Measurements from ENCODE around the gene DYNC1H1. TPM values are rescaled to one million over a fixed set of nuclear protein-coding genes. Genes with fewer than 3 reads are reported as not detected.
"Not testable (repeated sequence)": the region's sequence is repeated elsewhere in the genome, so short reads cannot be mapped to it uniquely, and the experiment has no call there.

DYNC1H1 gene
- total and polyA plus RNA-seq, 7 donors = 117 to 634 (median 332) TPM

DNA sequence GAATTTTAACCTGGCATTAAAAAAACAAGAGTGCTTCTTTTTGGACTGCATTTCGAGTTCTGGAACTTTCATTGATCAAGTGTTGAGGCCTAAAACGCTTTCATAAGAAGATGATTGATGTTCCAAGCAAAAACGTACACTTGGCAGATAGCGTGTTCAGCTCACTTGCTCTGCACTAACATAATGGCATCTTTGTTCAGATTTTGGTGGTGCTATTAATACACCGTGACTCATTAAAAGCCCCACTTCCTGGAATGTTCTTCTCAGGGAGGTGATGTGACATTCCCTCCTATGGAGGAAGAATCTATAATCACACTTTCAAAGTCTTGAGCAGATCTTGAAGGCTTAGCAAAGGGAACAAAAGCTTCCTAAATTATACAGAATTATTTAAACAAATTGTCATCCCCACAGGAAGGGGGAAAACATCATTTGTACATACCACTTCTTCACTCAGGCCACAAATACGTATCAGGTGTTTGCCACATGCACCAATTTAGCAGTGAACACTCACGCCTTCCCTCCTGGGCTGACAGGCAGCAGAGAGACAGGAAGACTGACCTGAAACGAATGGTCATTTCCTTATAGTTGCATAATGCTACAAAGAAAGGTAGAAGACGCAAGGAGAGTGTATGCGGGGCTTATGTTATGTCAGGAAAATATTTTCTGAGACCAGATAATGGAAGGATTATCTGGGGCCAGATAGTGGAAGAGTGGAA, 107.1 kb downstream of the DYNC1H1 start:
- no peak overlapping the region for H3K27ac ChIP-seq
- intact Hi-C loops (cut with DNase I) = no loop called here
- H3K27me3 ChIP-seq (ENCODE audit: insufficient read depth in 3 of 3, low read length in 2 of 3) = no peaks in the 10 kb centered on the region
- TF ChIP-seq, protein P1, sequence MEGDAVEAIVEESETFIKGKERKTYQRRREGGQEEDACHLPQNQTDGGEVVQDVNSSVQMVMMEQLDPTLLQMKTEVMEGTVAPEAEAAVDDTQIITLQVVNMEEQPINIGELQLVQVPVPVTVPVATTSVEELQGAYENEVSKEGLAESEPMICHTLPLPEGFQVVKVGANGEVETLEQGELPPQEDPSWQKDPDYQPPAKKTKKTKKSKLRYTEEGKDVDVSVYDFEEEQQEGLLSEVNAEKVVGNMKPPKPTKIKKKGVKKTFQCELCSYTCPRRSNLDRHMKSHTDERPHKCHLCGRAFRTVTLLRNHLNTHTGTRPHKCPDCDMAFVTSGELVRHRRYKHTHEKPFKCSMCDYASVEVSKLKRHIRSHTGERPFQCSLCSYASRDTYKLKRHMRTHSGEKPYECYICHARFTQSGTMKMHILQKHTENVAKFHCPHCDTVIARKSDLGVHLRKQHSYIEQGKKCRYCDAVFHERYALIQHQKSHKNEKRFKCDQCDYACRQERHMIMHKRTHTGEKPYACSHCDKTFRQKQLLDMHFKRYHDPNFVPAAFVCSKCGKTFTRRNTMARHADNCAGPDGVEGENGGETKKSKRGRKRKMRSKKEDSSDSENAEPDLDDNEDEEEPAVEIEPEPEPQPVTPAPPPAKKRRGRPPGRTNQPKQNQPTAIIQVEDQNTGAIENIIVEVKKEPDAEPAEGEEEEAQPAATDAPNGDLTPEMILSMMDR (IDR thresholded peaks at IDR 0.05) = no peak
- DNase-seq (no peak), ATAC-seq (no peak)
- 62 to 66% (median 62%) methylated on average over 10 of the region's 10 CpGs for WGBS, 3 donors
- H3K4me3 ChIP-seq = no peak overlapping the region
- H3K4me1 ChIP-seq = no peaks in the 10 kb centered on the region
- no peaks in the 10 kb centered on the region for H3K9me3 ChIP-seq
- no peaks in the 10 kb centered on the region for H3K36me3 ChIP-seq (ENCODE audit: insufficient read depth in 1 of 2, low read depth in 1 of 2)

DNA sequence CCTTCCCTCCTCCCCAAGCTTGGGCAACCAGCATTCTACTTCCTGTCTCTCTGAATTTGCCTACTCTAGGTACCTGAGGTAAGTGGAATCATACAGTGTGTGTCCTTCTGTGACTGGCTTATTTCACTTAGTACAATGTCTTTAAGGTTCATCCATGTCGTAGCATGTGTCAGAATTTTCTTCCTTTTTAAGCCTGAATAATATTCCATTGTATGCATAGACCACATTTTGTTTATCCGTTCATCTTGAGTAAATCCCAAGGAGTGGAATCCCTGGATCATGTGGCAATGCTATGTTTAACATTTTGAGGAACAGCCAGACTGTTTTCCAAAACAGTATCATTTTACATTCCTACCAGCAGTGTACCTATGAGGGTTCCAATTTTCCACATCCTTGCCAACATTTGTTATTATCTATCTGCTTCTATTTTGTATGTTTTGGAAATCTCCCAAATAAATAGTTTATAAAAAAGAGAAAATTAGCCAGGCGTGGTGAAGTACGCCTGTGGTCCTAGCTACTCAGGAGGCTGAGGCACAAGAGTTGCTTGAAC, 110.1 kb downstream of the DYNC1H1 start:
- Histone ChIP-seq H3K9me3 (no peaks in the 10 kb centered on the region), H3K4me3 (no peak overlapping the region), H3K4me1 (no peaks in the 10 kb centered on the region), H3K27ac (no peak overlapping the region), H3K36me3 (ENCODE audit: insufficient read depth in 1 of 2, low read depth in 1 of 2) (peaks cover 0 to 17% of the 10 kb centered on the region in 2 donors), H3K27me3 (ENCODE audit: insufficient read depth in 3 of 3, low read length in 2 of 3) (no peaks in the 10 kb centered on the region)
- no peak for ATAC-seq
- WGBS, 3 donors = 64 to 77% (median 67%) methylated on average over 4 of the region's 4 CpGs
- TF ChIP-seq, protein P1 (IDR thresholded peaks at IDR 0.05) = no peak
- intact Hi-C loops (cut with DNase I) = no loop called here
- DNase-seq = no peak

GRCh38 chr14:102075155-102075554, 110.8 kb downstream of the DYNC1H1 start:
- Histone ChIP-seq H3K36me3 (ENCODE audit: insufficient read depth in 1 of 2, low read depth in 1 of 2) (peaks cover 3 to 23% of the 10 kb centered on the region in 2 donors), H3K27ac (no peak overlapping the region), H3K4me3 (no peak overlapping the region), H3K4me1 (no peaks in the 10 kb centered on the region), H3K9me3 (no peaks in the 10 kb centered on the region), H3K27me3 (ENCODE audit: insufficient read depth in 3 of 3, low read length in 2 of 3) (no peaks in the 10 kb centered on the region)
- 93 to 96% (median 95%) methylated on average over 4 of the region's 4 CpGs for WGBS, 3 donors
- ATAC-seq (peak in 1 of 4 donors; percentile 14), DNase-seq (peak in 1 of 2 donors; percentile 21)
- intact Hi-C loops (cut with DNase I) = no loop called here
- TF ChIP-seq, protein P1 (IDR thresholded peaks at IDR 0.05) = no peak

GRCh38 chr14:102077382-102077709, 113.0 kb downstream of the DYNC1H1 start:
- no peaks in the 10 kb centered on the region for H3K27me3 ChIP-seq (ENCODE audit: insufficient read depth in 3 of 3, low read length in 2 of 3)
- TF ChIP-seq, protein P1 (IDR thresholded peaks at IDR 0.05) = no peak
- 85 to 89% (median 88%) methylated on average over 5 of the region's 5 CpGs for WGBS, 3 donors
- intact Hi-C loops (cut with DNase I) = no loop called here
- DNase-seq = peak in 1 of 2 donors; percentile 11
- H3K4me3 ChIP-seq = no peak overlapping the region
- no peaks in the 10 kb centered on the region for H3K9me3 ChIP-seq
- no peak overlapping the region for H3K27ac ChIP-seq
- peaks cover 12 to 45% of the 10 kb centered on the region in 2 donors for H3K36me3 ChIP-seq (ENCODE audit: insufficient read depth in 1 of 2, low read depth in 1 of 2)
- peak in 2 of 4 donors; percentile 12 to 17 for ATAC-seq
- peaks cover 8% of the 10 kb centered on the region for H3K4me1 ChIP-seq

GRCh38 chr14:102078361-102078791, 114.0 kb downstream of the DYNC1H1 start:
- H3K9me3 ChIP-seq; H3K27me3 ChIP-seq (ENCODE audit: insufficient read depth in 3 of 3, low read length in 2 of 3); H3K4me3 ChIP-seq; H3K27ac ChIP-seq; intact Hi-C loops (cut with DNase I): not testable (repeated sequence)
- H3K36me3 ChIP-seq (ENCODE audit: insufficient read depth in 1 of 2, low read depth in 1 of 2) = peaks cover 16 to 55% of the 10 kb centered on the region in 2 donors
- peak in 1 of 4 donors; percentile 9 for ATAC-seq
- 60 to 80% (median 69%) methylated on average over 11 of the region's 11 CpGs for WGBS, 3 donors
- DNase-seq = peak in 1 of 2 donors; percentile 34
- H3K4me1 ChIP-seq = peaks cover 19% of the 10 kb centered on the region

All from psoas muscle (tissue), 8 donors.